ENCODE data around the gene STK24. TPM values are rescaled to one million over a fixed set of nuclear protein-coding genes. Genes with fewer than 3 reads are reported as not detected.
"Not testable (repeated sequence)": the region's sequence is repeated elsewhere in the genome, so short reads cannot be mapped to it uniquely, and the experiment has no call there.

Gene STK24
- total RNA-seq, 1 donor, result 86.5 TPM

- no peaks in the 10 kb centered on the region for H3K27me3 ChIP-seq (ENCODE audit: insufficient read depth, low read length)
These were observed 4.8 kb downstream of the STK24 start for GRCh38 chr13:98571955-98572662.

GRCh38 chr13:98570929-98571372 is 6.0 kb downstream of the STK24 start:
- no peaks in the 10 kb centered on the region for H3K27me3 ChIP-seq (ENCODE audit: insufficient read depth, low read length)
- H3K4me1 ChIP-seq (ENCODE audit: insufficient read depth, low read length), result peaks cover 91% of the 10 kb centered on the region
- peak overlapping the region; percentile 24 for H3K4me3 ChIP-seq (ENCODE audit: low read length)
- no peaks in the 10 kb centered on the region for H3K9me3 ChIP-seq (ENCODE audit: low read depth, low read length)

More at GRCh38 chr13:98571955-98572662, 4.8 kb downstream of the STK24 start:
- Histone ChIP-seq H3K4me3 (ENCODE audit: low read length) (no peak overlapping the region), H3K9me3 (ENCODE audit: low read depth, low read length) (no peaks in the 10 kb centered on the region), H3K4me1 (ENCODE audit: insufficient read depth, low read length) (peaks cover 79% of the 10 kb centered on the region)

DNA sequence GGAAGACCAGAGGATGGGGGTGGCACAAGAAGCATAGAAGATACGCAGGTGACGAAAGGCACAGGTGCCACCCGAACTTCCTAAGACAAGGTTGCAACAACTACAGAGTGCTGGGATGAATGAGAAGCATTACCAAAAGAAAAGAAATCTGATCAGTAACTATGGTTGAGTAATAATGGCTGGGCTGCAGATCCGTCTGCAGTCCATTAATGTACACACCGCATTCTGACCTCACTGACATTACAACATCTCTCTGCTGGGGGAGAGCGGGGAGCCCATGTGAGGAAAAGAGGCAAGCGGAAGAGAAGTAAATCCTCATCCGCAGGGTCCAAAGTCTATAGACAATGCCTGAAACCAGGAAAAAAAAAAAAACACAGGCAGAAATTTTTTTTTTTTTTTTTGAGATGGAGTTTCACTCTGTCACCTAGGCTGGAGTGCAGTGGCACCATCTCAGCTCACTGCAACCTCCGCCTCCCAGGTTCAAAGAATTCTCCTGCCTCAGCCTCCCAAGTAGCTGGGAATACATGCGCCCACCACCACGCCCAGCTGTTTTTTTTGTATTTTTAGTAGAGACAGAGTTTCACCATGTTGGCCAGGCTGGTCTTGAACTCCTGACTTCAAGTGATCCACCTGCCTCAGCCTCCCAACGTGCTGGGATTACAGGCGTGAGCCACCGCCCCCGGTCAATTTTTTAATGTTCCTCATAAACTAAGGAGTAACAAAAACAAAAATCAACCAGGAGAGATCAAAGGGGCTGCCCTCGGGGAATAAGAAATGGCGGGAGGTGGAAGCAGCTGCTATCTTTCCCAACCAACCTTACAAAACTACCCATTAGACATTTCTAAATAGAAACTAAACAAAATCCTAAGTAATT is 7.2 kb downstream of the STK24 start:
- H3K4me3 ChIP-seq (ENCODE audit: low read length); H3K9me3 ChIP-seq (ENCODE audit: low read depth, low read length); H3K27me3 ChIP-seq (ENCODE audit: insufficient read depth, low read length): not testable (repeated sequence)
- peaks cover 96% of the 10 kb centered on the region for H3K4me1 ChIP-seq (ENCODE audit: insufficient read depth, low read length)

DNA sequence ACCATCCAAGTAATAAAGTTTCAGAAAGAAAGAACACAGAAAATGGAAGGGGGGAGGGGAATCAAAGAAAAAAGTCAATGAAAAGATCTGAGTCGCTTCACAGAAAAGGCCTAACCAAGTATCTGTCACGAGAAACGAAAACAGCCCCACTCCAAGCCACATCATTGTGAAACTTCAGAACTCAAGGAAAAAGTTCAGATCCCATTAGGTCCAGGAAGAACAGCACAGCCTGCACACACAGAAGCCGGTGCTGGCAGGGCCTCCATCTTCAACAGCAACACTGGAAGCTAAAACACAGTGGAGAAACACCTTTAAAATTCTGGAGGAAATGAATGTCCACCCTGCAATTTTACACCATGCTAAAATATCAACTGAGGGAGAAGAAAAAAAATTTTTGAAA is 8.0 kb downstream of the STK24 start:
- Histone ChIP-seq H3K4me1 (ENCODE audit: insufficient read depth, low read length) (peaks cover 96% of the 10 kb centered on the region), H3K4me3 (ENCODE audit: low read length) (no peak overlapping the region), H3K9me3 (ENCODE audit: low read depth, low read length) (no peaks in the 10 kb centered on the region), H3K27me3 (ENCODE audit: insufficient read depth, low read length) (no peaks in the 10 kb centered on the region)

DNA sequence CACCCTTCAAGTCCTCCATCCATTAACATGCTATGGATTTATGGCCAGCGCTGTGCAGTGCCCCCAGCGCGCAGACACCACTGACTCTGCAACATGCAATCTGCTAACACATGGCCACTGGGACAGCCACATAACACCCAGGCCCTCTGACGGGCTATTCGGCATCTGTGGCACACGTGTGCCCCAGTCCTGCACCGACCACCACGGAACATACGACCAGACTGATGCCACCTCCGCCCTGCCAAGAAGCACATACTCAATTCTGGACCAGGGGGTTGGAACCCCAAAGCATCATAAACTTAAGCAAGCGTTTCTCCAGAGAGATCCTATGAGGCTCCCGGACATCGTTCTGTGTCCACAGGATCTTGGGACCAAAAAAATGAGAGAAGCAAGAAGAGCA is 9.8 kb downstream of the STK24 start:
- no peak overlapping the region for H3K4me3 ChIP-seq (ENCODE audit: low read length)

GRCh38 chr13:98565726-98566565 is 11.0 kb downstream of the STK24 start:
- Histone ChIP-seq H3K4me3 (ENCODE audit: low read length) (no peak overlapping the region), H3K27me3 (ENCODE audit: insufficient read depth, low read length) (no peaks in the 10 kb centered on the region)

More for the DNA sequence above, 9.8 kb downstream of the STK24 start:
- no peaks in the 10 kb centered on the region for H3K27me3 ChIP-seq (ENCODE audit: insufficient read depth, low read length)
- H3K4me1 ChIP-seq (ENCODE audit: insufficient read depth, low read length), result peaks cover 99% of the 10 kb centered on the region
- H3K9me3 ChIP-seq (ENCODE audit: low read depth, low read length), result no peaks in the 10 kb centered on the region

GRCh38 chr13:98564204-98564603 is 12.7 kb downstream of the STK24 start:
- Histone ChIP-seq H3K4me3 (ENCODE audit: low read length) (no peak overlapping the region), H3K4me1 (ENCODE audit: insufficient read depth, low read length) (peaks cover 87% of the 10 kb centered on the region)

More at GRCh38 chr13:98565726-98566565, 11.0 kb downstream of the STK24 start:
- peaks cover 89% of the 10 kb centered on the region for H3K4me1 ChIP-seq (ENCODE audit: insufficient read depth, low read length)
- H3K9me3 ChIP-seq (ENCODE audit: low read depth, low read length), result no peaks in the 10 kb centered on the region

GRCh38 chr13:98563071-98563470 is 13.8 kb downstream of the STK24 start:
- Histone ChIP-seq H3K9me3 (ENCODE audit: low read depth, low read length) (no peaks in the 10 kb centered on the region), H3K27me3 (ENCODE audit: insufficient read depth, low read length) (no peaks in the 10 kb centered on the region), H3K4me1 (ENCODE audit: insufficient read depth, low read length) (peaks cover 87% of the 10 kb centered on the region), H3K4me3 (ENCODE audit: low read length) (peak overlapping the region; percentile 18)

More at GRCh38 chr13:98564204-98564603, 12.7 kb downstream of the STK24 start:
- H3K27me3 ChIP-seq (ENCODE audit: insufficient read depth, low read length), result no peaks in the 10 kb centered on the region
- H3K9me3 ChIP-seq (ENCODE audit: low read depth, low read length), result no peaks in the 10 kb centered on the region

DNA sequence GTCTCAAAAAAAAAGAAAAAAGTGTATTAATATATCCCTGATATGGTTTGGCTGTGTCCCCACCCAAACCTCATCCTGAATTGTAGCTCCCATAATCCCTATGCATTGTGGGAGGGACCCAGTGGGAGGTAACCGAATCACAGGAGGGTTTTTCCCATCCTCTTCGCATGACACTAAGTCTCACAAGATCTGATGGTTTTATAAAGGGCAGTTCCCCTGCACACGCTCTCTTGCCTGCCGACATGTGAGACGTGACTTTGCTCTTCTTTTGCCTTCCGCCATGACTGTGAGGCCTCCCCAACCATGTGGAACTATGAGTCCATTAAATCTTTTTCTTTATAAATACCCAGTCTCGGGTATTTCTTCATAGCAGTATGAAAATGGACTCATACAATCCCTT is 17.7 kb downstream of the STK24 start:
- Histone ChIP-seq H3K9me3 (ENCODE audit: low read depth, low read length) (no peaks in the 10 kb centered on the region), H3K4me3 (ENCODE audit: low read length) (no peak overlapping the region), H3K4me1 (ENCODE audit: insufficient read depth, low read length) (peaks cover 79% of the 10 kb centered on the region), H3K27me3 (ENCODE audit: insufficient read depth, low read length) (no peaks in the 10 kb centered on the region)

GRCh38 chr13:98557937-98558792 is 18.7 kb downstream of the STK24 start:
- no peak overlapping the region for H3K4me3 ChIP-seq (ENCODE audit: low read length)
- peaks cover 80% of the 10 kb centered on the region for H3K4me1 ChIP-seq (ENCODE audit: insufficient read depth, low read length)
- no peaks in the 10 kb centered on the region for H3K27me3 ChIP-seq (ENCODE audit: insufficient read depth, low read length)

DNA sequence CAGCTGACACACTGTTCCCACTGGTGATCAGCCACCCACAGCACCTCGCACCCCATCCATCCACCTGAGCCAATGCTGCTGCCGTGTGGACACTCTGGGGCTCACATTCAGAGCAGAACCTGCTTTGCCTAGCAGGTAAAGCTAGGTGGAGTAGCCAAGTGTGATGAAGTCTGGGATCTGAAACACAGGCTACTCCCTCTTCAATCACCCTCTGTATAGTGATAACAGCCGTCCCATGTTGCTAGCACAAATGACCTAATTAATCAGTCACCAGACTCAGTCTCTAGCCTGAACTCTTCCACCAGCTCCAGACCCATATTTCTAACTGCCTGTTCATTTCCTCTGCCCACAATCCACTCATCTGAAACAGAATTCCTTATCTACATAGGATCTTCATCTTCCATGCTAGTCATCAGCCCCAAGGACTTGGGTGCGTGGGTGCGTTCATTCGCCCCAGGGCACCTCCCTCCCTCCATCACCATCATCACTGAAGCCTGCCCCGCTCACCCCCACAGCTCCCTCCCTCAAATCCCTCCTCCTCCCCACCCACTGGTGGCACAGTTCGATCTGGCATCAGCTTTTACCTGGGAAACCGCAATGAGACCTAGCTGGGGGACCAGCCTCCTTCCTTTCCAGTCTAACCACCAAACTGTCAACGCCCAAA is 19.8 kb downstream of the STK24 start:
- no peaks in the 10 kb centered on the region for H3K9me3 ChIP-seq (ENCODE audit: low read depth, low read length)
- no peaks in the 10 kb centered on the region for H3K27me3 ChIP-seq (ENCODE audit: insufficient read depth, low read length)
- no peak overlapping the region for H3K4me3 ChIP-seq (ENCODE audit: low read length)
- H3K4me1 ChIP-seq (ENCODE audit: insufficient read depth, low read length), result peaks cover 70% of the 10 kb centered on the region

More at GRCh38 chr13:98557937-98558792, 18.7 kb downstream of the STK24 start:
- no peaks in the 10 kb centered on the region for H3K9me3 ChIP-seq (ENCODE audit: low read depth, low read length)

- Histone ChIP-seq H3K4me3 (ENCODE audit: low read length) (no peak overlapping the region), H3K9me3 (ENCODE audit: low read depth, low read length) (no peaks in the 10 kb centered on the region), H3K4me1 (ENCODE audit: insufficient read depth, low read length) (peaks cover 69% of the 10 kb centered on the region), H3K27me3 (ENCODE audit: insufficient read depth, low read length) (no peaks in the 10 kb centered on the region)
These were observed 20.6 kb downstream of the STK24 start for GRCh38 chr13:98556142-98556816.

GRCh38 chr13:98549728-98550317 is 27.1 kb downstream of the STK24 start:
- Histone ChIP-seq H3K27me3 (ENCODE audit: insufficient read depth, low read length) (no peaks in the 10 kb centered on the region), H3K9me3 (ENCODE audit: low read depth, low read length) (no peaks in the 10 kb centered on the region), H3K4me1 (ENCODE audit: insufficient read depth, low read length) (peaks cover 55% of the 10 kb centered on the region), H3K4me3 (ENCODE audit: low read length) (no peak overlapping the region)
